Measurements from ENCODE around the gene KLHL35. TPM values are rescaled to one million over a fixed set of nuclear protein-coding genes. Genes with fewer than 3 reads are reported as not detected.

KLHL35 gene
- total RNA-seq, 1 donor from 2014 or later, result 5.3 TPM

DNA sequence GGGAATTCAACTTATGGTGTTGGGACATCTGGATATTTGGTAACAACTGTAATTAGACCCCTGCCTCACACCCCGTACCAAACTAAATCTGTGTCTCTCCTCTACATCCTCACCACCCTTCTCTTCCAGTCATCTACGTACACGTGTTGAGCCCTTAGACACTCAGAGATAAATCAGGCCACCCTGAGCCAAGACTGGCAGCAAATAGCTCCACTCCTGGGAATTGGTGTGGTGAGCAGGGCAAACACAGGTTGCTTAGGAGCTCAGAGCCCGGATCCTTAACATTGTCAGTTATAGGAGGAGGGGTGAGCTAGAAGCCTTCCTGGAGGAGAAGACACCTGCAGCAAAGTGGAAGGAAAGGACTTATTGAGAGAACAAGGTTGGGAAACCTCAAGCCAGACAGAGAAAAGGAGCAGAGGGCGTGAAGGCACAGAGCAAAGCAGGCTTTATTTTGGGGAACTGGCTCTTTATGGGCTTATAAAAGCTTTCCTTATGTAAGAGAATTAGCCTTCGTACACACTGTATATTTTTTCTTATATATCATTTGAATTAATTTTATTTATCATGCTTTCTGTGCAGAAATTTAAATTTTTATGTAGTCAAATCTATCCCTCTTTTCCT is 36.9 kb upstream of the KLHL35 start:
- DNase-seq (ENCODE audit: low spot score), result no peak

DNA sequence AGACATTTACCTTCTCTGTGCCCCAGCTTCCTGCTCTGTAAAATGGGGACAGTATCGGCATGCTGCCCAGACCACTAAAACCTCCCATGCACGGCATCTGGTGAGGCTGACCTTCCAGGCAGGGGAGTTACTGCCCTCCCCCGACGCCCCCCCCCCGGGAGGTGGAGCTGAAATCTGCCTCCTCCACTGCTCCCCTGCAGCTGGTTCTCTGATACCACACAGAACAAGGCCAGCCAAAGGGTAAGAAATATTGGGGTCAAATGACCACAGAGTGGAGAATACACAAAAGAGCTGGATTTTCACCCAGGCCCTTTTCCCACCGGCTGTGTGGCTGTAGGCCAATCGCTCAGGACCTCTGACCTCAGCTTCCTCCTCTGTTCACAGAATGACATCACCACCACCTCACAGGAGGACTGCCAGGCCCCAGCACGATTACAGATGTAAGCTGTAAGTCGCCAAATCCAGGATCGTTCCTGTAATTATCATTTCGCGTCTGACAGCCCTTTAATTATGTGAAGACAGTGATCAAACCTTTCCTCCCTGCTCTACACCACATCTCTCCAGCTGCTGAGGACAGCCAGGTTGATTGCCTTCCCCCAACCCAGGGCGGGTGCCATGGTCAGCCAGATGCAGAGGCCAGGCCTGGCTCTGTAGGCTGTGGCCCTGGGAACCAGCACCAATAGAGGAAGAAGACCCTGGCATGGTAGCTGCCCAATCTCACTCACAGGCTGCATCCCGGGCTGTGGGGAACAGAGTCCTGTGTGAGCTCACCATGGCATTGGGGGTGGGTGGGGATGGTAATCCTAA is 35.7 kb upstream of the KLHL35 start:
- DNase-seq (ENCODE audit: low spot score), result peak; percentile 55

DNA sequence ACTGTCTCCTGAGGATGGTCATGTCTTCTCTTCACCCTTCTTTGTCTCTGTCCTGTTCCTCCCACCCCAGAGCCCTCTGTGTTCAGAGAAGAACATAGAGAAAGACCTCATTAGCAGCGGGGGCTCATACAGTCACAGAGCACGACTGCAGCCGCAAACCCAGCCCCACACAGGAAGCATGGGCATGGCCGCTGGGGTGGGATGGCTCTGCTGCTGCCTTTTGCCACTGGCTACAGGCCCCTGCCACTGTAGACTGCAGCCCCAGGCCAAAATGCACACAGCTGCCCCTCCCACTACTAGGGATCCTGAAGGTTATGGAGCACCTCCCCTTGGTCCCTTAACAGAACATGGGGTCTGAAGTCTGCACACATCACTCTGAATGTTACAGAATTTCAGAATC is 34.9 kb upstream of the KLHL35 start:
- no peak for DNase-seq (ENCODE audit: low spot score)

DNA sequence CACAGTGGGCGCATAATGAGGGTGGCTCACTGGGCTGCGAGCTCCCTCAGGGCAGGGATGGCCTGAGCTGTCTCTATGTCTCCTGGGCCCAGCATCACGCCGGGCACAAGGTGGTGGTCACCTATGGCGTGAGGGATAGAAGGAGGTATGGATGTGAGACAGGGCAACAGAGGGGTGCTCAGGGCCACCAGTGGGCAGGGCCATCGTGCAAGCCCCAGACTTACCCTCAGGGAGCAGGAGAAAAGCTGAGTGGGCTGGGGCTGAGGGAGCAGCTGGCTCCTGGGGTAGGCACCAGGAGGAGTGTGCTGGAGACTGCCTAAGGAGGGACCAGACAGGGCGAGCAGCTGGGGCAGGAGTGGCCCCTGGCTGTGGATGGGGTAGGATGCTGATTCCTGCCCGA is 34.3 kb upstream of the KLHL35 start:
- no peak for DNase-seq (ENCODE audit: low spot score)

DNA sequence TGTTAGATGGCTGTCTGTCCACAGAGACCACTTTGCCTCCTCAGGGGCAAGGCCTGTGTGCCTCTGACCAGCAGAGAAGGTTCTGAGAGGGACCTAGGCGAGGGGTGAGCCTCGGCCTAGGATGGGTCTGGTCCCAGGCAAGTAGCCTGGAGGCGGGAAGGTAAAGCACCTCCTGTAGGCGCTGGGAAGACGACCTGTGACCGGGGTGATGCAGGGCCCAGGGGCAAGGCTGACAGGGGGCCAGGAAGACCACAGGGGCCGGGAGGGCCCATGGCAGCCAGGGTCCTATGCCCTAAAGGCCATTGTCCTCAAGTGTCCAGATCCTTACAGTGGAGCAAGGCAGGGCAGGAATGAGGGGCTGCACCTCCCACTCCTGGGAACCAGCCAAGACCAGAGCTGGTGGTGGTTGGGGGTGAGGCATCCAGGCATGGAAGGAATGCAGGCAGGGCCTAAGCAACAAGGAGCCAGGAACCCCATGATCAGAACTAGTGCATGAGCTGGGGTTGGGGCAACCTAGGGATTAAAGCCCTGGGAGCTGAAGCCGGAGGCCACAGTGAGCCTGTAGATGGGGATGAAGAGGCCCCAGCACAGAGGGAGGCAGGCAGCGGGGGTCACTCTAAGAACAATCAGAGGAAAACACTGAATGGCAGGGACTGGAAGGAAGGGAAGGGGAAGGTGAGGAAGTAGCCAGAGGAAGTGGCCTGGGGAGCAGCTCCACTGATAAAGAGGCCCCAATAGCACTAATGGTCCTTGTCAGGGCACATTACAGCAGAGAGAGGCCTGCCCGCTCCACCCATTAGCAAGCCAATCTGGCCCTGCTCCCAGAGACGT is 32.9 kb upstream of the KLHL35 start:
- DNase-seq (ENCODE audit: low spot score), result peak; percentile 62

DNA sequence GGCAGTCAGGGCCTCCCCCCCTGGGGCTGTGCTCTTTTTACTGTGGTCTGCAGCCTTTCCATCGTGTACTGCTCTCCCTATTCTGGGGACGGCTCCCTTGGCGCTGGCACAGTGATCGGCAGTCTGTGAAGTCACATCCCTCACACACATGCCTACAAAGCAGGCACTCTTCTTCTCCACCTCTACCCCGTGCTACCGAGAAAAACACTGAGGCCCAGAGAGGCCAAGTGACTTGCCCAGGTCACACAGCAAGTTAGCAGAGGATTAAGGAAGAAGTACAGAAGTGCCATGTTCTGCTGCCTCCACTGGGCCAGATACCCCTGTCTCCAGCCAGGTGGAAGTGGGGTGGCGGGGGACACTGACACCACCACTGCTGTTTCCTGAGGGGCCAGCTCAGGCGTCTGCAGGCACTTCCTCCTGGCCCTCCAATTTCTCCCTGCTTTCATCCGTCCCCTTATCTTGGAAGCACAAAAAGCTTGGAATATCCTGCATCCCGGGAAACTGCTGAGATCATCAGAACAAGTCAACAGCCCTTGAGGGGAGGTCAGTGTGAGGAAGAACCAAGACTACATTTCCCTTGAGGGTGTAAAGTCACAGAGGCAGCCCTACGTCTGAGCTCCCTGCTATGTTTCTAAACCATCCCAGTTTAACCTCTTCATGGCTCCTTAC is 30.2 kb upstream of the KLHL35 start:
- DNase-seq (ENCODE audit: low spot score), result peak; percentile 59

DNA sequence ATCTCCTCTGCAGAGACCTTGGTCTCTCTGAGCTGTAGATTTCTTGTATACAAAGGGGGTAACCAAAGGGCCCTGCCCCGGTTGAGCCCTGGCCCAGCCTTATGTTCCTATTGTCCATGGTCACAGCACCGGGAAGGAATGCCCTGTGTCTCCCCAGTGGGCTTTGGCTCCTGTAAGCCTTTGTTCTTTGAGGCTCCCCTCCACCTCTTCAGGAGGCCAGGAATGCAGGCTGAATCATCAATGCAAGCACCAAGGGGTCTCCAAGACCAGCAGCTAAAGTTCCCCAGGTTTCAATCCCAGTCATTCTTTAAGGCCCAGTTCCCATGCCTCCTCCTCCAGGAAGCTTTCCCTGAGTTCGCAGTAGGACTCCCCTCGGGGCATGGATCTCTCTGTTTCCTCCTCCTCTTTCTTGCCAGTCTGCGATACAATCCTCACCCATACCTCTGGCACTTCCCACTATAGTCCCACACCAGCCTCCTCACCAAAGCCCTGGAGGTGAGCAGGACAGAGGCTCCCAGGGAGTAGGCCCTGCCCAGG is 29.2 kb upstream of the KLHL35 start:
- DNase-seq (ENCODE audit: low spot score), result no peak

DNA sequence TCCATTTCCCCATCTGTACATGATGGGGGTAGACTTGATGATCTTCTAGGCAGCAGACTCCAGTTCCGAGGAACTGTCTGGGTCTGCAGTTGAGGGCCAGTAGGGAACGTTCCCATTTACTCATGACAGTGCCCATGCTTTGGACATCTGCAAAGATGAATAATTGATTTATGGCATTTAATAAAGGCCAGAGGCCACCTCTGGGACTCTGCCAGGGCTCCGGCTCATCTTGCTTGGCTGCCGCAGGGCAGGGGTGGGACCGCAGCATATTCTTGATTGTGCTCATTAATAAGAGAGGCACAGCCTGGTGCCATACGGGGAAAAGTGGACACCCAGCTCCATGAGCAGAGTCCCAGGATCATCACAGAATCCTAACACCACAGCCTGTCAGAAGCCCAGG is 28.1 kb upstream of the KLHL35 start:
- no peak for DNase-seq (ENCODE audit: low spot score)

DNA sequence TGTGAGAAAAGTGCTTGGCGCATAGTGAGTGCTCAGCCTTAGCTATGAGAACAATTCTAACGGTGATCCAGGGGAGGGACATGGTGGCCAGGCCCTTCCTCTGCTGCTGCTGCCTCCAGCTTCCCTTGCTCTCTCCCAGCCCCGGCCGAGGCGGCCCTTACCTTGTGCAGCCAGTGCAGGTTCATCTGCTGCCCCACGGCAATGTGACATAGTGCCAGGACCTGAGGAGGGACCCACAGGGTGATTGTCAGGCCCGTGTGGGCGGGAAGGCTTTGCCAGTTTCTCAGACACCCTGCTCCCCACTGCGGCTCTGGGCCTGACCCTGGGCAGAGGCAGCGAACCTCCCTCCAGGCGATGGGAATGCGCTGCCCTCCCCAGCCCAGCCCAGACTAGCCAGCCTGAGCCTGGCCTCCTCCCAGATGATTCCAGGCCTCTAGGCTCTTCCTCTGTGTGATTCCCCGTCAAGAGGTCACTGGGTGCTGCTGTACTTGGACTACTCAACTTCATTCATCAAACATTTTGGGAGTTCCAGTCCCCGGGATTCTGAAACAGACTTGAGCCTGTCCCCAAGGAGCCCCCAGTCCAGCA is 23.7 kb upstream of the KLHL35 start:
- no peak for DNase-seq (ENCODE audit: low spot score)

DNA sequence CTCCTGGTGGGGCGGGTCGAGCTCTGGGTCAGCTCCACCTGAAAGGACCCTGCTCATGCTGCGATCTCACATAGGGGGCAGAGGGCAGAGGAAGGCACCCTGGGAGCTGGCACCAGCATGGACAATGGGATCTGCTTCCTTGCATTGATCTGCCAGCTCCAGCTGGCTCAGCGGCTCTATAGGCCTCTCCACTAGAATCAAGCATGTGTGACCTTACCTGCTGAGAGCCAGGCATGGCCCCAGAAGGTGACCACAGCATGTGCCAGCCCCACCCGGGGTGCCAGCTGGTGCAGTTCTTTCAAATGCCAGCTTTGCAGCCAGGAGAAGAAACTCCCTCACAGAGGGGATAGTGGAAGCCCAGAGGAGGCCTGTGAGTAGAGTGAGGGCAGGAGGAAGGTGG is 22.0 kb upstream of the KLHL35 start:
- no peak for DNase-seq (ENCODE audit: low spot score)

DNA sequence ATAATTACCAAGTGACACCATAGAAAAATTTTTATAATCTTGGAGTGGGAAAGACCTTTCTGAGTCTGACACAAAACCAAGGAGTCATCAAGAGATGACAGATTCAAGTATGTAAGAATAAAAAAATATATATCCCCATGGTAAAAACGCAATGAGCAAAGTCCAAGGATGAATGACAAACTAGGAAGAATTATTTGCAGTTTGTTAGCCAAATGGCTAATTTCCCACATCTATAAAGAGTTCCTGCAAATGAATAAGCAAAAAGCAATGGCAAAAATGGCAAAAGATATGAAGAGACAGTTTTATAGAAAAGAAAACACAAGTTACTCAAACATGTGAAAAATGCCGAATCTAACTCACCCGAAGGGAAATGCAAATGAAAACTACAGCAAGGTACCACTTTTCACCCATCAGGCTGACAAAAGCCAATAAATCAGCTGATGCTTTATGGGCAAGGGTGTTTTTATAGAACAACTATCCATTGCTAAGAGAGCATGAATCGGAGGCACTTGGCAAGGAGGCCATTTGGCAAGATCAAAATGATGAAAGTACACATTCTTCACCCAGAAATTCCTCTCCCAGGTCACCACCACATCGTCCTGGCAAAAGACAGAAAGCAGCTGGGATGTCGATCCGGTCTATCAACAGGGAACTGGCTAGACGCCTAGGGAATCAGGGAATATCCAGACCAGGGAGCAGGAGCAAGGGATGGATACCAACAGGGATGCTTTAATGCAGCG is 21.1 kb upstream of the KLHL35 start:
- no peak for DNase-seq (ENCODE audit: low spot score)

DNA sequence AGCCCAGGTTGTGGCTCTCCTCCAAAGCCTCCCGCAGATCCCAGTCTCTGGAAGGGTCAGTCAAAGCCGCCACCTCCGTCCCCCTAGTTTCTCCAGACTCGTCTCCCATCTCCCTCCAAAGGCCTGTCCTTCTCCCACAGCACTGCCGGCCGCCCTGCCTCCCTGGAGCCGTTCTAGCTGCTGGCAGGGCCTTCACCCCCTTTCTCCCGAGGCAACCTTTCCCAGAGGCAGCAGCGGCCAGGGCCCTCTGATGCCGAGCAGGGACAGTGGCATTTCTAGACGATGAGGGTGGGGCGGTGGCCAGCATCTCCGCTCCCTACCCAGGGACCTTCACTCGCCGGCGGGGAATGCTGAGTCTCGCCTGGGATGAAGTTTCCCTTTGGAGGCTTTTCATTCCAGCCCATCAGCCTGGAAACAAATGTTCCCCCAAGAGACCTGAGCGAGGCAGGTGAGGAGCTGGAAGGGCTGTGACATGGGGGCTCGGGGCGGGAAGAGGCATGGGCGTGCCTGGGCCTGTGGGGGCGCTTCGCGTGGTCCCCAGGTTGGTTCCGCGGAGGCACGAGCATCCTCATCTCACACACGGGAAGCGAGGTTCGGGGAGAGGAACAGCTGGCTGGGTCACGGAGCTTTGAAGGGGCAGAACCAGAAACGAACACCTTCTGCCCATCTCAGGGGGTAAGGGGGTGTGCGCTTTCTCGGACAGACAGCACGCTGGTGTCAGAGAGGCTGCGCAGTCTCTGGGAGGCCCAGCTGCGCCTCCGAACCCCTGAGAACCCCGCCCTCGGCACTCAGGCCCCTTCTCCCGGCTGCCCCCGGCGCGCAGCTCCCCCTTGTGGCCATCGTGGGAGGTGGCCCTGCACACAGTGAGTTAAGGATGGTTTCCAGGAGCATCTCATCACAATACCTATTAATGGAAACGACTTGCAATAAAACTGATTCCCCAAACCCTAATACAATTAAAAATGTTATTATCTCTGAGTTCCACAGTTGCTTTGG is 18.1 kb upstream of the KLHL35 start:
- no peak for DNase-seq (ENCODE audit: low spot score)

DNA sequence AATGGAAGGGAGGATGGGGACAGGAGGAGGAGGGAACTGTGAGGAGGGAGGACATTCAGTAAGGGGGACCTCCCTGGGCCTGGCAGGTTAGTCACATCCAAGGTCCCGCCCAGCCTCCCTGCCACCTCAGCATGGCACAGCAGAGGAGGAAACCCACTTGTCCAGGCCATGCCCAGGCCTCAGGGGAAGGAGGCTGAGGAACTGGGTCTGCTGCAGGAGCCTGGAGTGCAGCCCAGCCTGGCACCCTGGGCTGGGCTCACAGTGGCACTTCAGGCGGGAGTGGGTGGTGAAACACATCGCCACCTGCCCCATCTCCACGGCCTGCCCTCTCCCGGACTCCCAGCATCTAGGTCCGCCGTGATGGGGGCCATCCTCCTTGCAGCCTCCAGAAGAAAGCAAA is 17.2 kb upstream of the KLHL35 start:
- no peak for DNase-seq (ENCODE audit: low spot score)

DNA sequence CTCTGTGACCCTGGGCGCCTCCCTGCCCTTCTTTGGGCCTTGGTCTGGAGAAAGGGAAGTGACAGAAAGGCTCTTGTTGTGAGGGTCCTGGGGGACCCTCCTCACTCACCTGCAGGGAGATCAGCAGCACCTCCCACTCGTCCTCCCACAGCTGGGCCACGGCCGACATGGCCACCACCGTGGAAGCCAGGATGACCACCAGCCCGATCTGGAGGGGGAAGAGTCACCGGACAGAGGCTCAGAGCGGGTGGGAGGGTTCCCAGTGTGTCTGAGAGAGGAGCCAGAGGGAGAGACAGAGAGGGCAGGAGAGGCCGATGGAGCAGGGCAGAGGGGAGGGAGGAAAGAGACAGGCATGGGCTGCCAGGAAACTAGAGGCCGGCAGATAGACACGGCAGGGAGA is 16.8 kb upstream of the KLHL35 start:
- DNase-seq (ENCODE audit: low spot score), result no peak

DNA sequence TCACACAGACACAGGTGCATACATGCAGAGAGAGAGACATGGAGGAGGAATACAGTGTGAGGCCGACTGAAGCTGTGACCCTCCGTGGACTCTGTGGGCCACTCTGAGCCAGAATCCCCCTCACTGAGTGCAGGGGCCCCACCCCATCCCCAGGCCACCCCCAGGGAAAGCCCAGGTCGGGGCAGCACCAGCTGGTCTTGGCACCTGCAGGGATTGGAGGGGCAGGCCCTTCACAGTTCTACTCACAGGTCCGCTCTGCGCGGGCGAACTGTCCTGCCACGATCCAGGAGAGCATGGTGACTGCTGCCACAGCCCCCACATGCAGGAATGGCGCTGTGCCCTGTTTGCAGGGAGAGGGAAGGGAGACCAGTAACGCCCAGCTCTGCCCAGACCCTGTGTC is 16.3 kb upstream of the KLHL35 start:
- DNase-seq (ENCODE audit: low spot score), result no peak

DNA sequence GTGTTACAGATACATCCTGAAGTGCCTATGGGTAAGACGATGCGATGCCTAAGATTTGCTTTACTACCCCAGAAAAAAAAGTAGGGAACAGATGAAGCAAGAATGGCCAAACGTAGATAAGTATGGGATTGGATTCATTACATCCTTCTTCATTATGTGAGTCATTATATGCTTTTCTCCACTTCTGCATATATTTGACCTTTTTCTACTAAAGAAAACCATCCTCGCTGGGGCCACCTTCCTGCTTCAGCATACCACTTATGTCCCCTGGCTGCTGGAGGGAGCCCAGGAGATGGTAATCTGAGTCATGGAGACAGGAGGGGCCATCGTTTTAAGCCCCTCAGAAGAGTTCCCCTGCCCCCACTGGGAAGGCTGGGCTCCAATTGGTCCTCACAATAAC is 14.4 kb upstream of the KLHL35 start:
- no peak for DNase-seq (ENCODE audit: low spot score)

DNA sequence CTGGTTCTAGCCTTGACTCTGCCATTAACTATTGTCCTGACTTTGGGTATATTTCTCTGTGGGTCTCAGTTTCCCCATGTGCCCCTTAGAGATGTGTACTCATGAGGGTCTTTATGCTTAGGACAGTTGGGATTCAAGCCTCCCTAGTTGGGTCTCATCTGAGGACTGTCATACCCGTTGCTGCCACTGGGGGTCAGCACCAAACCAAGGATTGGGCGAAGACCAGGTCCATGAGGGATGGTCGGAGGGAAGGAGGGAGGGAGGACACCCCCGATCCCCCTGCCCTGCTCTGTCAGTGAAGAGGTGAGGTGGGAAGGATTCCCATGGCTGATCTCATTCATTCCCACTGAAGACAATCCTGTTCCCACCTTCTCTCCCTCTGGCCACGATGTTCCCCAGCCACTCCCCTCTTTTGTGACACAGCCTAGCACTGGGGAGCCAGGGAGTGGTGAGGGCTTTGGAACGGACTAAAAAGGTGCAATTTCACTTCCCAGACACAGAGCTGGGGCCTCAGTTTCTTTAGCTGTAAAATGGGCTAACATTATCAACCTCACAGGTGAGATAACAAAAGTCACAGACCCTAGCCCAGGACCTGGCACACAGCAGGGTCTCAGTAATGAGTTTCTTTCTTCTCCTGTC is 12.4 kb upstream of the KLHL35 start:
- DNase-seq (ENCODE audit: low spot score), result peak; percentile 61

DNA sequence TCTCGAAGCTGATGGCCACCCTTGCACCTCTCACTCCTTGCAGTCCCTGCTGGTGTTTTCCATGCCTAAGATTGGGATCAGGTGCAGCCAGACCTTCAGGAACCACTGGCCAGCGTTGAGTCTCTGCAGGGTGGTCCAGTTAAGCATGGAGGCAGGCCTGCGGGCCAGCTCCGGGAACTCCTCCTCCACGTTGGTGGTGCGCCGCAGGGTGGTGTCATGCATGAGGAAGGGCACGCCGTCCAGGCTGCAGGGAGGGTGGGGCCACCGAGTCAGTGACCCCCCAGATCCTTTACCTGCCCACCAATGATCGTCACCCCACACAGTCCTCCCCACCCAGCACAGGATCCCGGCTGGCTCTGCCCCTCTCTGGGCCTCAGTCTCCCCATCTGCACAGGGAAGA is 10.0 kb upstream of the KLHL35 start:
- no peak for DNase-seq (ENCODE audit: low spot score)
